NCI-H2081 treated with DMSO at 0.1 percent for 48 hours (cell line): Measurements from ENCODE around the gene ETAA1.

ENCODE experiments used
- DNase-seq: peaks from one replicate; lab custom pipeline; 2025; lab: John Stamatoyannopoulos, UW

Gene ETAA1

DNA sequence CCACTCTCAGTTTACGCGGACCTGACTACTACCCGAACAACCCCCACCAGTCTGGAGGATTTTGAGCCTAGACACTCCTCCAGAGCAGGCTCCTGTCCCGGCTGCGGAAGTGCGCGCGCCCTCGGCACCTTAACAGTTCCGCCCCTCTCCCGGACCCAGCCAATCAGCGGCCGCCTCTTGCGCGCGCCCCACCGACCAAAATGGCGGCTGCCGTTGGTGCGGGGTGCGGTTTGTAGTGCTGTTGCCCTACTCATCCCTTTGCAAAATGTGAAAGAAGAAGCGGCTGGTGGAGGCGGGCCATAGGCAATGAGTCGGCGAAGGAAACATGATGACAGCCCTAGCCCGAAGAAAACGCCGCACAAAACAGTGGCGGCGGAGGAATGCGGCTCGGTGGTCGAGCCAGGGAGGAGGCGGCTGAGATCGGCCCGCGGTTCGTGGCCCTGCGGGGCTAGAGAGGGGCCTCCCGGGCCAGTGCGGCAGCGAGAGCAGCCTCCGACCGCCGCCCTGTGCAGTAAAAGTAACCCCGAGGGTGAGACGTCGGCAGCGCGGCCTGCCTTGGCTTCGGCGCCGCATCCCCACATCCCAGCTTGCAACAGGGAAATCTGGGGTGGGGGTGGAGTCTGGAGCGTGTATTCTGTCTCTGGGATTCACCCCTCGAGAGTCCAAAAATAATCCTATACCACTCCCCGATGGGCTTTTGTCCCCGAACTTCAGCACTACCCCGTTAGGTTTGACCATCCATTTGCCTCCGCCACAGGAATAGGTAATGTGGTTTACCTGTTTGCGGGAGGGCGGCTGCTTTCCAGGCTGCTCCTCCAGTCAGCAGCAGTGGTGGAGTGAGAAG lies at the start of gene ETAA1:
Gene ETAA1 (plus strand): TSS at position 191 of the 844 bp plus-strand sequence. CDS start 116 bp downstream, at position 307.
- DNase-seq: peak; percentile 65

DNA sequence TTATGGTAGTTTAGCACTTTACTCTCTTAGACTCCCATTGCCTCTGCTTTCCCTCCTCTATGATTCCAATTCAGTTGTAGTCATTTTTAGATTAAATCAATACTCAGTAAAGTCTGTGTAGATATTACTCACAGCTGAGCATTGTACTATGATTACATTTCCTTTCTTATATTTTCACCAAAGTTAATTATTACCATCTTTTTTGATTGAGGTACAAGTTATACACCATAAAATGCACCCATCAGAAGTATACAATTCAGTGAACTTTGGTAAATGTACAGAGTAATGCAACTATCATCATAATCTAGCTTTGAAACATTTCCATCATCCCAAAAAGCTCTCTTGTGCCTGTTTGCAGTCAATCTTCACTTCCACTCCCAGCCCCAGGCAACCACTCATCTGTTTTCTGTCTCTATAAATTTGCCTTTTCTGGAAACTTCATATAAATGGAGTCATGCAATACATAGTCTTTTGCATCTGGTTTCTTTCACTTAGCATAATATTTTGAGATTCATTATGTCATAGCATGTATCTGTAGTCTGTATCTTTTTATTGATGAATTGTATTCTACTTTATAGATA lies 30.2 kb upstream of the ETAA1 start:
- DNase-seq: no peak

DNA sequence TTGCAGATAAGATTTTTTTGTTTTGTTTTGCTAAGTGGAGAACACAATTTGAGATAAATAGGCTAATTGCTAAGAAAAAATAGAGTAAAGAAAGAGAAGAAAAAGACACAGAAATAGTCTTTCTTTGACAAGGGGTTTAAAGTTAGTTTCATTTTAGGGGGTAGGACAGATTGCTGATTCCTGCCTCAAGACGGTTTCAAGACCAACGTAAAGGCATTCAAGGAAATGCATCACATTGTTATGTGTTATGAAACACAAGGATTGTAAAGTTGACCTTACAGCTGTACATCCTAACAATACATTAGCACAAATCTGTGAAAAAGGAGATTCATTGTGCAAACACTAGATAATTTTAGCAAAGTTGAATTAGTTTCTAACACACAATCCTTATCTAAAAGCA lies 22.7 kb upstream of the ETAA1 start:
- DNase-seq: no peak

DNA sequence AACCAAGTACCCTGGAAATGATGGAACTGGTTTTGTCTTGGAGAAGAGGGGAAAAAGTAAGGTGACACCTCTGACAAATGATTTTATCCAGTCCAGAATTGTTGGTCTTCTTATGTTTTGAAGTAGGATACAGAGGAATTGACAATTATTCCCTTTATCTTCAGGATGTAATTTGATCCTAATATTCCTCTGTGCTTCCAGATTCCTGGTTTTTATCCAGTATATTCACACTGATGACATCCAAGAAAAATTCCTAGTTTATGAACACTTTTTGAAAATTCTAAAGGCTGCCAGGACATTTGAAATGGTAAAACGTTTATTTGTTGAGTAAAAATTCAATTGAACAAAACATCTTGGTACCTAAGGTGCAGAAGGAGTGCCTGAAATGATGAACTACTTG lies 22.2 kb upstream of the ETAA1 start:
- DNase-seq: no peak

DNA sequence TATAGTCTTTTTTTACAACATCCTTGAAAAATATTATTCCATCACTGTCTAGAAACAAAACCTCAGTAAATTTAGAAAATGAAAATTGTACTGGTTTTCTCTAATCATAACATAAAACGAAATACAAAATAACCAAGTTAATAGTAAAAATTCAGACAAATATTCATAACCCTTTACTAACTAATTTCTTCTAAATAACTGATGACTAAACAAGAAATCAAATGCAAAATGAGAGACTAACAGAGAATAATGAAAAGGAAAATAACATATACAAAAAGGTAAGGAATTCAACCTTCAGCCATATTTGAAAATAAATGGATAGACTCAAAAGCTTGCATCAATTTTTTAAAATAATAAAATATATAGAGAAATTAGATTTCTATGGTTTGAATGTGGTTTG lies 18.6 kb upstream of the ETAA1 start:
- no peak for DNase-seq

DNA sequence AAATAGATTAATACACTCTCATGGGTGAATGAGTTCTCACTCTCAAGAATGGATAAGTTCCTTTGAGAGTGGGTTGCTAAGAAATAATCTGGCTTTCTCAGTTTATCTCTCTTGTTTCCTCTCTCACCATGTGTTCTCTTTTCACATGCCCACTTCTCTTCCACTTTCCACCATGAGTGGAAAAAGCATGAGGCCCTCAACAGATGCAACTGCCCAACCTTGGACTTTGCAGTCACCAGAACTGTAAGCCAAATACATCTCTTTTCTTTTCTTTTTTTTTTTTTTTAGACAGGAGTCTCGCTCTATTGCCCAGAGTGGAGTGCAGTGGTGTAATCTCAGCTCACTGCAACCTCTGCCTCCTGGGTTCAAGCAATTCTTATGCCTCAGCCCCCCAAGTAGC lies 18.1 kb upstream of the ETAA1 start:
- no peak for DNase-seq

DNA sequence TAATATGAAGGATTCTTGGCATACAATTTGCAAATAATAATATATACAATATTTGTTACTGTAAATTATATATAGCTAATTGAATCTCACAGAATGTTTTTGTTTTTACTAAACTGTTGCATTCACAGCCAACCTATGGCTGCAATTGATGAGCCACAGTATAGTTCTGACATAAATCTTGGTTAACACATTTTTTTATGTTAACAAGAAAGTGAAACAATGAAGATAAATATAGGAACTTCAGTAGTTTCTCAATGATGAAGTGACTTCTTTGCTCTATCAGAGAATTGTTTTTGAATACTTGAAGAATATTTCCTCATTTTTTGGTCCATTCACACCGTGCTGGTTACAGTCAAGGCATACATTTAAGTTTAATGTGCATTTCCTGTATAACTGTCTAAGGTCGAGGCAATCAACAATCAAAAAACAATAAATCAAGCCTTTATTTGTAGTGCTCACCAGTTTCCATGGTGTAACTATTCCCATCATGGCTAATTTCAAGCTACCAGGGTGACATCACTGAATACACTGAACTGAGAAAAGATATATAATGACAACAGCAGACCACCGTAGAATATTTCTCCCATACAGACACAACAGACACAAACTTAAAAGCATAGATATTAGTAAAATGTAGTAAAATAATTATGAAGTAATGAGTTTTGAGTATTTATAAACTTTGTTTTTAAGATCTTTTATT lies 12.9 kb upstream of the ETAA1 start:
- no peak for DNase-seq

DNA sequence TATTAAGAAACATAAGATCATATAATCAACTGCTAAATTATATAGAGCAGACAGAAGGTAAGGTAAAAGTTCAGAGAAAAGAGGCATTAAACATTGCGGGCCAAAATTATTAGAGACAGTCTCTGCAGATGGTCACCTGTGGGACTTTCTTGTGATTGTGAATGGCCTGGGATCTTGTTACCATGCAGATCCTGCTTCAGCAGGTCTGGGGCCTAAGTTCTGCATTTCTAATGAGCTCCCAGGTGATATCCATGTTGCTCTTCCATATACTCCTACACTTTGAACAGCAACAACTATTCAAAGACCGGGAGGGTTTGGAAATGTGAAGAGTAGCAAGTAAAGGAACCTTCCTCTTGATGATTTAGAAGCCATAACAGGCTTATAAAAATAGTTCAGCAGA lies 8.5 kb upstream of the ETAA1 start:
- DNase-seq: no peak

DNA sequence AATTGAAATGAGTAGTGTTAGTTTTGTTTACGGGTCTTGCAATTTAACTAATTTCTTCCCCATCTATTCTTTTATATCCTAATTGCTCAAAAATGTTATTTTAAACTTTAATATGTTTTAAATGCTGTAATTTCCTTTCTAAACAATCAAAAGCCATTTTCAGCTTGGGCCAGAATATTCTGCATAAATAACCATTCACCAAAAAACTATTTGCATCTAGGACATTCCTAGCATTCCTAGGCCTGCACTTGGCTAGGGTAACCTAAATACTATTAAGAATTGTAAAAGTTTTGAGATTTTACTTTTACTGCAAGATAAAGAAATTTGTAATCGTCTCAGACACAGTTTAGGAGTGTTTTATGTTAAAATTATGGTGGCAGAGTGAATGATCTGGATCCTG lies 7.8 kb upstream of the ETAA1 start:
- no peak for DNase-seq

DNA sequence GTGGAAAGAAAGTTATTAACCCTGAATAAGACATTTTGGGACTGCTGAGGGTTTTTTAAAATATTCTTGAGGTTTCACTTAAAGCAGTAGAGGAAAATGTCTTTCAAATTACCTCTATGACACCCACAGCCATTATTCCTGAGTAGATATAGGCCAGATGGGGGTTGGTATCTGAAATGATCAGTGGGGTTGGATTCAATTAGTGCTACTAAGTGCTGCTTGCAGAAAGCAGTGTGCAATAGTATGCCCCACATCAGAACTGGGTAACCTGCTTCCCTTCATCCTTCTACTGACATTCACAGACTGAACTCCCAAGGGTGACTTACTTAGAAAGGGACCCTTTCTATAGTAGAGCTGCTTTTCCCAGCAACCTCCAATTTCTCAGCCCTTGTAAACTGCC lies 7.3 kb upstream of the ETAA1 start:
- DNase-seq: no peak

DNA sequence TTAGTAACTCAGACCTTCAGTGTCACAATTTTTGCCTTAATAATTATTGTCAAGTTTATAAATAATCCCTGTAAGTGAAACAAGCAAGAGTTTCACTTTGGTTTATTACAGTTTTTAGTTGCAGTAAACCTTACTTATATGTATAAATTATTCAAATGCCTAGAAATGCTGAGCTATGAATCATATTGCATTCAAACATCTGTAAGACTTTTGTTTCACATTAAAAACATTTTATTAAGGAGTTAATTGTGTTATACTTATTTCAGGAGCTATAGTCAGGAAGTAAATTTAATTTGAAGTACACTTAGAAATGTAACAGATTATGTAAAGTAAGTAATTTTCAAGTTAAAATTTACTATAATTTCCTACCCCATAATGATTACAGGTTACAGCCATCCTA lies 3.9 kb upstream of the ETAA1 start:
- no peak for DNase-seq

DNA sequence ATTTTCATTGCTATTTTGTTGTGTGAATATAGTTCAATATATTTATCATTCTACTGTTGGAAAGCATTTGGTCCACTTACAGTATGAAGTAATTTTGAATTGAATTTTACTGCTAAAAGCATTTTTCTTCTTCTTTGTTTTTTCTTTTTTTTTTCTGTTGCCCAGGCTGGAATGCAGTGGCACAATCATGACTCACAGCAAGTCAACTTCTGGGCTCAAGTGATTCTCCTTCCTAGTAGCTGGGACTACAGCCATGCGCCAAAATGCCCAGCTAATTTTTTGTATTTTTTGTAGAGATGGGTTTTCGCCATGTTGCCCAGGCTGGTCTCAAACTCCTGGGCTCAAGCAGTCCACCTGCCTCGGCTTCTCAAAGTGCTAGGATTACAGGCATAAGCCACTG lies 2.4 kb upstream of the ETAA1 start:
- DNase-seq: no peak

DNA sequence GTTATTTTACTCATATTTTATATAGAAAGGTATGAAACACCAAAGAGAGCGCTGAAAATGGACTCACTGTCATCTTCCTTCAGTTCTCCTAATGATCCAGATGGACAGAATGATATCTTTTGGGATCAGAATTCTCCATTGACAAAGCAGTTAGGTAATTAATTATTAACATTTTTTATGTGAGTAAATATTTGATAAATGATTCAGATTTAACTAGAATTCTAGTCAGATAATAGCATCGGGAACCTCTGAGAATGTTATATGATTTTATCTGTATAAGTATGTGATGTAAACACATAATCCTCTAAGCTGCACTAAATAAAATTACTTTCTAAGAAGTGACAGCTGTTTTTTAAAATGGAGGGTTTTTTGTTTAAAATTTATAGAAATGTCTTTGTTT lies 2.0 kb downstream of the ETAA1 start:
- no peak for DNase-seq

DNA sequence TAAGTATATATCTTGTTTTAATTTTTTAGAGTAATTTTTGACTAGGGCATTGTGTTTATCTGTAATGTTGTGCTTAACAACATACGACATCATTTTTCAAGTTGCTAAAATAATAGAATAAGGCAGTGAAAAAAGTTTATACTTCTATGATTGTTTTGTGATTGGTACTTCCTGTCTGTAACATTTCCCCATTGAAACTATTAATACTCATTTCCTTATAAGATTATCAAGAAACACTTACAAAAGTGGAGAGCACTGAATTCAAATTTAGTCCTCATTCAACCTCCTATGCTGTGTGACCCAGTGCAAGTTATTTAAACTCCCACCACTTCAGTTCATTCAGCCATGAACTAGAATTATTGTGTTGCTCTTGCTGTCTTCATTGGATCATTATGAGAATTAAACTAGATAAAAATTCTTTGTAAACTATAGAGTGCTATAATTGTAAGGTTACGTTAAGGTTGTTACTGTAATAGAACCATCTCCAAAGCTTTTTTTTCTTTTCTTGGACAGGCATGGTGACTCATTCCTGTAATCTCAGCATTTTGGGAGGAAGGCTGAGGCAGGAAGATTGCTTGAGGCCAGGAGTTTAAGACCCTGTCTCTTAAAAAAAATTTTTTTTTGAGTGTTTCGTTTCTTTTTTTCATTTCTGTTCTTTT lies 2.8 kb downstream of the ETAA1 start:
- no peak for DNase-seq

DNA sequence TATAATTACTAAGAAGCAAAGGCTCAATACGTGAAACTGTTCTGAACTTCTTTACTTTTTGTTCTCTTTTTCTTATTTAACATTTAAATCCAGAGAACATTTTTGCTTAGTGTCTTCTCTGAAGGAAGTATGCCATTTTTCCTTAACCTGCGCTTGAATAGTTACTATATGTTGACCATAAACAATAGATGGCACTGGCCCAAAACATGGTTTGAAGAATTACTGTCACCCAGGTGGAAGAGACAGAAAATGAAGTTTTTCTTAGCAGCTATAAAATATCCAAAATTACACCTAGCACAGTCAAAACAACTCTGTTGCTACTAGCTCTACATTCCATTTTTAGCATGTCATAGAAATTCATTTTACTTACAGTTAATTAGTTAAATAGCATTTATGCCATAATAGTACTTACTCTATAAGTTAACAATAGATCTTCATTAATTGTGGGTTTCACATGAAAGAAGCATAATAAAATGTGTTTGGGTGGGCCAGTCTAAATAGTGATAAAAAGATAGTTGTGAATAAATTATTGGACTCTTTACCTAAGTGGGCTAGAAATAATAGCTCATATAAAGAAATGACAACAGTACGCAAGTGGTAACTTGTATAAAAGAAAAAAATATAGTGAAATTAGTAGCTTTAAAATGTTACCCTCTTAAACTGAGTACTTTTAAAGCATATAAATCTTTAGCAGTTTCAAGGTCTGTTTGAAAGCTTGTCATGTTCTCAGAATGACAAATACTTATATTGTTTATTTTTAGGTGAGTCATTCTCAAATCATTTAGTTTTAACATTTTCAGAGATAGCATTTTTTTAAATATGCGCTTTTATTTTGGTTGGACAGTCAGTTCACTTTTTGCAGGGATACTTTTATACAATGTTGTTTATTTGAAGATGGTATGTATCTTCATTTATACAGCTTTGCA lies 3.7 kb downstream of the ETAA1 start:
- no peak for DNase-seq

DNA sequence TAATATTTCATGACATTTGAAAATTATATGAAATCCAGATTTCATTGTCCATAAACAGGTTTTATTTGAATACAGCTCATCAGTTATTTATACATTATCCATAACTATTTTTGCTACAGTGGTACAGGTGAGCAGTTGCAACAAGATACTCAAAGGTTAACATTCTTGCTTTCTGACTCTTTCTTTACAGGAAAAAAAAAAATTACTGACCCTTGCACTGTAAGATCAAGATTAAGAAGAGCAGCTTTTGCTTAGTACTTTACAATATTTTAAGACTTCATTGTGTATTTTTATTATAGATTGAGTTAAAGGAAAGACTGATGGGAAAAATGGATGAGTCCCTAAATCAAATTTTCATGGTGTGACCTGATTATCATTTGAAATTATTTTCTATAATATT lies 11.2 kb downstream of the ETAA1 start:
- no peak for DNase-seq

DNA sequence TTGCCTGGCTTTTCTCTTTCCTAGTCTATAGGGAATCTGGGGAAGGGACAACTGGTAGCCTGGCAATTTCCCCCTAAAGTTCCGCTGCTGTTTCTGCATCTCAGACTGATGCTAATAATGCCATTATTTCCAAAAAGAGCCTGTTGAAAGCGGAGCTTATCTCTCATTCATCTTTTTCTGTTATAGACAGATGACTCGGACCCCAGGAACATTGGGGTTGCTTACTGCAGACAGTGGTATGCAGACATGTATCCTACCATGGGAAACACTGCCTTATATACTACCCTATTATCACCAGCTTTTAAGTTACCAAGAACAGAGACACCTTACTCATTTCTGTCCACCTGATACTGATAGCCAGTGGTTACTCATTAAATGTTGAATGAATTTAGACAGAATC lies 15.3 kb downstream of the ETAA1 start:
- no peak for DNase-seq

DNA sequence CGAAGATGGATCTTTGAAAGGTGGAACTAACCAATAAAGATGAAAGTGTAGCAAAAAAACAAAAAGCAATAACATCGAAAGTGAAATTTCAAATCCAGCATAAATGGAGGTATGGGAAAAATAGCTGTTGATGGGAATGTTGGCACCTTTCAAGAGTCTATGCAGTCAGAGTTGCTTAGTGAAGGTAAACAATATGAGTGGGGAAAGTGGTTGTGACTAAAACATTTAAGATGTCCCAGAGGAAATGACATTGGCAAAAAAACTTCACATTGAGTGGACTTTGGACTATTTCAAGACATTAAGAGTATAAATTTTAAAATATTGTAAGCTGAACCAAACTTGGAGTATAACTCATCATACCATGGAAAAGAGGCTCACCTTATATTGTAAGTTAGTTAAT lies 17.7 kb downstream of the ETAA1 start:
- no peak for DNase-seq

DNA sequence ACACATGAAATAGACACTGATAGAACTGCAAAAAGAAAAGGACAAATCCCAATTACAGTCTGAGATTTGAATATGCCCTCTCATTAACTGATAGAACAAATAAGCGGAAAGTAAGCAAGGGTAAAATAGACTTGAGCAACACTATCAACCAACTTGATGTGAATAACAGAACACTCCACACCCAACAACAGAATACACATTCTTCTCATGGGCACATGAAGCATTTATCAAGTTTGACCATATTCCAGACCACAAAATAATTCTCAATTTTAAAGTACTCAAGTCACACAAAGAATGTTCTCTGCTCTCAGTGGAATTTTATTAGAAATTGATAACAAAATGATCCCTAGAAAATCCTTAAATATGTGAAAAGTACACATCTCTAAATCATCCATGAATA lies 19.0 kb downstream of the ETAA1 start:
- no peak for DNase-seq

DNA sequence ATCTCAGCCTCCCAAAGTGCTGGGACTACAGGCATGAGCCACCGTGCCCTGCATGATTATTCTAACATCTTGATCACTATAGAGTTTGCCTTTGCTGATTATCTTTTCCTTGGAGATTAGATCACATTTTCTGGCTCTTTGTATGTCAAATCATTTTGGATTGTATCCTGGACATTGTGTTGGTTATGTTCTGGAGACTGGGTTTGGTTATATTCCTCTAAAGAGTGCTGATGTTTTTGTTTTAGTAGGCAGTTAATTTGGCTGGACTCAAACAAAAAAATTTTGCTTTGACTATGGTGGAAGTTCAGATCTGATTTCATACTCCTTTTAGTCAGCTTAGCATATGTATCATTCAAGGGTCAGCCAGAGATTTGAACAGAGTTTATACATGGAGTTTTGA lies 26.4 kb downstream of the ETAA1 start:
- DNase-seq: no peak

DNA sequence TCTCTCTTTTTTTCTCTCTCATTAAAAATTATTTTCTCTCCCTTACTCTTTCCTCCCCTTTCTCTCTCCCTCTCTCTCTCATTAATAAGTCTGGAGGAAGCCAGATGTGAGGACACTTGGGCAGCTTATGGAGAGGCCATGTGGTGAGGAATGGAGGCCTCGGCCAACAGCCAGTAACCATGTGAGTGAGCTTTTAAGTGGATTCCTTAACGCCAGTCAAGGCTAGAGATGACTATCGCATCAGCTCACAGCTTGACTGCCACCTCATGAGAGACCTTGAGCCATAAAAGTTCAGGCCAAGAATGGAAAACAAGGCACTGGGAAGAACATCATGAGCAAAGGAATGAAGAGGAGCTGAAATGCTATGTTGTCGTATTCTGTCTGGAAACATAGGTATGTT lies 39.1 kb downstream of the ETAA1 start:
- no peak for DNase-seq

DNA sequence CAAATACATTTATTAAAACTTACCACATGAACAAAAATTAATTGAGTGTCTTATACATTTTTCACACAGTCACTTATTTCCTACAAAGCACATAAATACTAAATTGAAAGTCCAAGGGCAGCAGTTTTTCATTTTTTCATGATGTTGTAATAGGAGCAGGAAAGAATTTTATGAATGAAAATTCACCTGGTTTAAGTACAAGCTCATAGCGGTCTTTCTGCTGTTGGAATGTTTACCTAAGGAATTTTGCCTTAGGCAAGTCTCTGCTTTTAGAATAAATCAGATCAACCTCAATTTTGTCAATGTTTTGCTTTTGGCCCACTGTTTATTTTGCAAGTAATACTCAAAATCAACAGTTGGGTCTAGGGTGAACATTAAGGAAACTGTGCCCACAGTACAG lies 40.0 kb downstream of the ETAA1 start:
- no peak for DNase-seq
